Mesothelial cell of epicardium (in vitro differentiated cells): ENCODE data around the gene DNAJC7. TPM values are rescaled to one million over a fixed set of nuclear protein-coding genes. Genes with fewer than 3 reads are reported as not detected.

Experiments used
- DNase-seq, 2 experiments: peaks; one replicate each; pipeline ENCODE4 v3.0.0; 2021; ENCODE audit warnings: low spot score in 2 of 2; ENCODE audit not compliant: unreplicated experiment in 2 of 2
- H3K27ac Mint-ChIP-seq: 2 replicates; pipeline ENCODE4 v1.8.0; 2021; ENCODE audit warnings: mixed read lengths
- H3K27me3 Mint-ChIP-seq: 2 replicates; pipeline ENCODE4 v1.8.0; 2021; ENCODE audit warnings: low read depth, mixed read lengths
- H3K36me3 Mint-ChIP-seq: 2 replicates; pipeline ENCODE4 v1.8.0; 2021; ENCODE audit warnings: mixed read lengths
- H3K4me1 Mint-ChIP-seq: 2 replicates; pipeline ENCODE4 v1.8.0; 2021; ENCODE audit warnings: mixed read lengths
- H3K4me3 Mint-ChIP-seq: 2 replicates; pipeline ENCODE4 v1.8.0; 2021; ENCODE audit warnings: mild to moderate bottlenecking, moderate library complexity, mixed read lengths
- H3K9me3 Mint-ChIP-seq: 2 replicates; pipeline ENCODE4 v1.8.0; 2021; ENCODE audit warnings: mixed read lengths
- CTCF ChIP-seq: fragments of 200-600 bp; sonication (generic); IDR thresholded peaks from one replicate; pipeline ENCODE4 v1.5.0; 2021; ENCODE audit warnings: antibody characterized with exemption; ENCODE audit not compliant: unreplicated experiment
- total RNA-seq: library from RNA; stranded (reverse); gene quantifications from 3 replicates; pipeline ENCODE4 v1.2.1, GENCODE V29; 2021

The DNAJC7 gene
- total RNA-seq, 1 donor from 2014 or later, result 103 TPM

- no peak for DNase-seq
- TF ChIP-seq CTCF, result no peak
- Mint-ChIP-seq H3K4me1 (no peaks in the 10 kb centered on the region), H3K9me3 (no peaks in the 10 kb centered on the region), H3K27ac (no peak overlapping the region), H3K36me3 (peaks cover 49% of the 10 kb centered on the region), H3K4me3 (no peak overlapping the region), H3K27me3 (no peaks in the 10 kb centered on the region)
Measured at GRCh38 chr17:41996855-41997164, 20.4 kb downstream of the DNAJC7 start.

GRCh38 chr17:41992576-41992975 is 24.7 kb downstream of the DNAJC7 start:
- H3K4me3 Mint-ChIP-seq, result no peak overlapping the region
- H3K36me3 Mint-ChIP-seq, result peaks cover 52% of the 10 kb centered on the region
- DNase-seq, result no peak
- no peak overlapping the region for H3K27ac Mint-ChIP-seq
- H3K9me3 Mint-ChIP-seq, result no peaks in the 10 kb centered on the region
- TF ChIP-seq CTCF, result no peak
- no peaks in the 10 kb centered on the region for H3K4me1 Mint-ChIP-seq
- H3K27me3 Mint-ChIP-seq, result no peaks in the 10 kb centered on the region

GRCh38 chr17:41989702-41990419 is 27.4 kb downstream of the DNAJC7 start:
- TF ChIP-seq CTCF, result no peak
- H3K27ac Mint-ChIP-seq, result no peak overlapping the region
- no peak overlapping the region for H3K4me3 Mint-ChIP-seq
- H3K36me3 Mint-ChIP-seq, result peaks cover 44% of the 10 kb centered on the region
- DNase-seq, result no peak
- no peaks in the 10 kb centered on the region for H3K4me1 Mint-ChIP-seq
- H3K27me3 Mint-ChIP-seq, result no peaks in the 10 kb centered on the region
- no peaks in the 10 kb centered on the region for H3K9me3 Mint-ChIP-seq

GRCh38 chr17:41988418-41988817 is 28.8 kb downstream of the DNAJC7 start:
- Mint-ChIP-seq H3K9me3 (no peaks in the 10 kb centered on the region), H3K27me3 (no peaks in the 10 kb centered on the region), H3K4me3 (no peak overlapping the region), H3K4me1 (no peaks in the 10 kb centered on the region), H3K36me3 (peaks cover 47% of the 10 kb centered on the region), H3K27ac (no peak overlapping the region)
- no peak for TF ChIP-seq CTCF
- no peak for DNase-seq

GRCh38 chr17:41987642-41988041 is 29.6 kb downstream of the DNAJC7 start:
- no peak overlapping the region for H3K4me3 Mint-ChIP-seq
- no peaks in the 10 kb centered on the region for H3K4me1 Mint-ChIP-seq
- peaks cover 46% of the 10 kb centered on the region for H3K36me3 Mint-ChIP-seq

More at GRCh38 chr17:41987642-41988041, 29.6 kb downstream of the DNAJC7 start:
- no peaks in the 10 kb centered on the region for H3K27me3 Mint-ChIP-seq
- H3K9me3 Mint-ChIP-seq, result no peaks in the 10 kb centered on the region
- TF ChIP-seq CTCF, result no peak
- H3K27ac Mint-ChIP-seq, result no peak overlapping the region
- no peak for DNase-seq
